Measurements from ENCODE around the gene FMO1. TPM values are rescaled to one million over a fixed set of nuclear protein-coding genes. Genes with fewer than 3 reads are reported as not detected.

FMO1 gene
- total and polyA plus RNA-seq, 2 of the 8 experiments (the other 6 are each of a cell fraction or from before 2014, with no cell fraction given), result 0.11 TPM; not detected in 1

- H4K5ac ChIP-seq (ENCODE audit: insufficient read length, low read depth, low read length), result no peak overlapping the region
- no peak overlapping the region for H3K56ac ChIP-seq (replicated peaks; ENCODE audit: insufficient read length, low read depth, low read length)
- H3K4me2 ChIP-seq (ENCODE audit: insufficient read depth in 1 of 2, low read depth in 2 of 2, low read length in 2 of 2), result no peak overlapping the region
- POLR2A ChIA-PET (ENCODE audit: partially characterized antibody), result no interaction called here
- TF ChIP-seq POU5F1 (IDR thresholded peaks at IDR 0.05; ENCODE audit: low read depth, low read length) (no peak), JUND (IDR thresholded peaks at IDR 0.05; ENCODE audit: low read length) (no peak), RNF2 (IDR thresholded peaks at IDR 0.05; ENCODE audit: borderline replicate concordance, low read depth, low read length, missing control alignments, poor library complexity, severe bottlenecking) (no peak), TAF1 (IDR thresholded peaks at IDR 0.05; ENCODE audit: low read depth, low read length) (no peak), YY1 (IDR thresholded peaks at IDR 0.05; ENCODE audit: low read depth, low read length) (no peak), CEBPB (IDR thresholded peaks at IDR 0.05; ENCODE audit: low read depth, low read length) (no peak), SIRT6 (IDR thresholded peaks at IDR 0.05; ENCODE audit: low read length) (no peak), SAP30 (IDR thresholded peaks at IDR 0.05; ENCODE audit: insufficient read depth, insufficient replicate concordance, low read length) (no peak), KDM1A (IDR thresholded peaks at IDR 0.05; ENCODE audit: borderline replicate concordance, low read length) (no peak), BCL11A (IDR thresholded peaks at IDR 0.05; ENCODE audit: low read depth in 2 of 2, low read length in 2 of 2) (no peak), POLR2A (IDR thresholded peaks at IDR 0.05; ENCODE audit: control extremely low read depth in 1 of 2, low read depth in 2 of 2, low read length in 2 of 2) (no peak), KDM5A (IDR thresholded peaks at IDR 0.05; ENCODE audit: low read length) (no peak), CHD2 (IDR thresholded peaks at IDR 0.05; ENCODE audit: low read length) (no peak), CBX8 (IDR thresholded peaks at IDR 0.05; ENCODE audit: borderline replicate concordance, low read depth, low read length) (no peak), SP2 (IDR thresholded peaks at IDR 0.05; ENCODE audit: low read length) (no peak), RXRA (IDR thresholded peaks at IDR 0.05; ENCODE audit: insufficient read depth, low read depth, low read length) (no peak)
- FAIRE-seq, result no peak
- H3K36me3 ChIP-seq (ENCODE audit: control insufficient read depth in 2 of 4, insufficient read depth in 4 of 4, low read length in 3 of 4), result no peaks in the 10 kb centered on the region
- no peak overlapping the region for H2BK15ac ChIP-seq (ENCODE audit: low read length)
- no peaks in the 10 kb centered on the region for H3K9me3 ChIP-seq (ENCODE audit: insufficient read depth in 2 of 2, low read depth in 1 of 2, low read length in 1 of 2)
- H3K27me3 ChIP-seq (replicated peaks in 1 of 4; ENCODE audit: control insufficient read depth in 3 of 4, extremely low read depth in 1 of 4, insufficient read depth in 3 of 4, low read length in 3 of 4), result no peaks in the 10 kb centered on the region
- no peak overlapping the region for H2BK20ac ChIP-seq (ENCODE audit: low read length)
- no peak overlapping the region for H4K91ac ChIP-seq (replicated peaks; ENCODE audit: insufficient read length, low read length)
- H4K20me1 ChIP-seq (replicated peaks in 1 of 2; ENCODE audit: control insufficient read depth in 1 of 2, insufficient read depth in 2 of 2, low read length in 2 of 2), result no peaks in the 10 kb centered on the region
- no peak overlapping the region for H3K23ac ChIP-seq (ENCODE audit: insufficient read length)
- WGBS, 2 experiments (ENCODE audit: extremely low coverage in 1 of 2, insufficient coverage in 1 of 2, insufficient read length in 1 of 2, insufficient replicate concordance in 2 of 2, low coverage in 1 of 2, low lambda C conversion rate in 2 of 2, missing lambda C conversion rate in 1 of 2), result 83% methylated on average over 3 of the region's 3 CpGs; no CpG with 5 or more reads in 1 of the 2 experiments
- no peak overlapping the region for H2BK5ac ChIP-seq (ENCODE audit: low read depth, low read length)
- no peak overlapping the region for H3K4ac ChIP-seq (replicated peaks; ENCODE audit: insufficient read length, low read depth, low read length)
- CTCF ChIA-PET (ENCODE audit: partially characterized antibody), result interaction anchor here (1.1 kb wide), 1 partner anchor 27 kb away, joined by 3 read pairs; no protein-coding TSS in a partner anchor
- no peak overlapping the region for H2BK120ac ChIP-seq (replicated peaks; ENCODE audit: low read depth, low read length)
- no peak overlapping the region for H2AFZ ChIP-seq (ENCODE audit: low read length)
- H2BK12ac ChIP-seq (ENCODE audit: low read depth, low read length), result no peak overlapping the region
- no peak overlapping the region for H3K9ac ChIP-seq (replicated peaks in 1 of 4; ENCODE audit: extremely low read depth in 1 of 4, low read depth in 3 of 4, low read length in 3 of 4)
- no peaks in the 10 kb centered on the region for H3K23me2 ChIP-seq (ENCODE audit: low read depth, low read length)
- H2AK5ac ChIP-seq (ENCODE audit: low read depth, low read length), result no peak overlapping the region
- no peak for DNase-seq (ENCODE audit: low read depth in 1 of 2, low spot score in 2 of 2)
- no peaks in the 10 kb centered on the region for H3K79me1 ChIP-seq (ENCODE audit: low read depth, low read length)
- H3K79me2 ChIP-seq (ENCODE audit: control insufficient read depth in 1 of 2, insufficient read depth in 2 of 2, low read length in 2 of 2), result no peaks in the 10 kb centered on the region
- no peak overlapping the region for H3K14ac ChIP-seq (ENCODE audit: insufficient read length)
- no peaks in the 10 kb centered on the region for H3K4me1 ChIP-seq (replicated peaks in 1 of 4; ENCODE audit: control insufficient read depth in 3 of 4, insufficient read depth in 4 of 4, low read length in 3 of 4)
- no peak overlapping the region for H4K8ac ChIP-seq (ENCODE audit: extremely low read depth, insufficient read depth, low read length)
- no peak overlapping the region for H3K27ac ChIP-seq (ENCODE audit: low read depth, low read length)
- no peak overlapping the region for H3K18ac ChIP-seq (ENCODE audit: extremely low read depth, low read length)
- H3K4me3 ChIP-seq (ENCODE audit: extremely low read depth in 1 of 4, insufficient read depth in 2 of 4, low read depth in 3 of 4, low read length in 4 of 4), result no peak overlapping the region
Observed at GRCh38 chr1:171279678-171280077, 31.4 kb downstream of the FMO1 start.

Measured in H1 (cell line).